ENCODE data around the gene FAM3A.

The FAM3A gene

DNA sequence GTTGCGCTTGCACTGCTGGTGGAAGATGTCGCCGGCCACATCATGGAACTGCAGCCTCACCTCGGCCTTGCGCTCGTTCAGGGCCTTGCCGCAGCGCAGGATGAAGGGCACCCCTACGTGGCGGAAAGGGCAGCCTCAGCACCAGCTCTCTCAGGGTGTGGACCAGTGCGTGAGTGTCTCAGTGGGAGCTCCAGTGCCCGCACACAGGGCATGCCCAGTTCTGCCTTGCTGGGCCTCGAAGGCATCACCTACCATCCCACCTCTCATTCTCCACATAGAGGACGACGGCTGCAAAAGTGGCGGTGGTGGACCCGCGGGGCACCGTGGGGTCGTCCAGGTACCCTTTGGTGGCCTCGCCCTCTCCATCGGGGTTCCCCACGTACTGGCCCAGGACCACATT is 16.7 kb upstream of the FAM3A start:
- no peak for DNase-seq

DNA sequence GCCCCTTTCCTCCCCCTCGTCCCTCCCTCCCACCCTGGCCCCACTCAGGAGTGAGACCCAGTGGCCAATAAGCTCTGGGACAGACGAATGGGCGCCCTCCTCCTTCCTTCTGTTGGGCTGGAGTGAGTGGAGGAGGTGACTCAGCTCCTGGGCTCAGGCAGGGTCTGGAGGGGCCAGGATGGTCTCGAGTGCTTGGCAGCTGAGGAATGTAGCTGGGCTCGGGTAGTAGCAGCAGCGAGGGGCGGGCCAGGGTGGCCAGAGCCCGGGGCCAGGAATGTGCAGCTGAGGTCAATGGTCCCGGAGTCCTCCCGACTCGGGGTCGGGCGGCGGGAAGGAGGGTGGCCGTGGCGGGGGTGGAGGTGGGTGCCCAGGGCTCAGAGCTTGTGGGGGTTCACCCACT is 15.6 kb upstream of the FAM3A start:
- DNase-seq: no peak

- DNase-seq: no peak
These were observed 14.3 kb upstream of the FAM3A start for GRCh38 chrX:154530286-154530685.

DNA sequence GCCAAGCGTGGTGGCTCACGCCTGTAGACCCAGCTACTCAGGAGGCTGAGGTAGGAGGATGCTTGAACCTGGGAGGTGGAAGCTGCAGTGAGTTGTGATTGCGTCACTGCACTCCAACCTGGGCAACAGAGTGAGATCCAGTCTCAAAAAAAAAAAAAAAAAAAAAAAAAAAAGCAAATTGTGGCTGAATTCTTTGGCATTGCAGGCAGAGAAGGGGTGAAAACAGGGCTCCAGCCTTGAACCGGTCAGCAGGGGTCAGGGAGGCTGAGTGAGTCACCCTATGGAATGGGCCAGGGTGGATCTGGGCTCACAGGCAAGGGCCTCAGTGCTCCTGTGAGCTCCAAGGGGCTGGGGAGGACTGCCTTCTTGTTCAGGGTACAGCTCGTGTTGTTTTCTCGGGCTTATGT is 13.2 kb upstream of the FAM3A start:
- DNase-seq: no peak

GRCh38 chrX:154526901-154527675 is 11.1 kb upstream of the FAM3A start:
- peak; percentile 84 for DNase-seq

DNA sequence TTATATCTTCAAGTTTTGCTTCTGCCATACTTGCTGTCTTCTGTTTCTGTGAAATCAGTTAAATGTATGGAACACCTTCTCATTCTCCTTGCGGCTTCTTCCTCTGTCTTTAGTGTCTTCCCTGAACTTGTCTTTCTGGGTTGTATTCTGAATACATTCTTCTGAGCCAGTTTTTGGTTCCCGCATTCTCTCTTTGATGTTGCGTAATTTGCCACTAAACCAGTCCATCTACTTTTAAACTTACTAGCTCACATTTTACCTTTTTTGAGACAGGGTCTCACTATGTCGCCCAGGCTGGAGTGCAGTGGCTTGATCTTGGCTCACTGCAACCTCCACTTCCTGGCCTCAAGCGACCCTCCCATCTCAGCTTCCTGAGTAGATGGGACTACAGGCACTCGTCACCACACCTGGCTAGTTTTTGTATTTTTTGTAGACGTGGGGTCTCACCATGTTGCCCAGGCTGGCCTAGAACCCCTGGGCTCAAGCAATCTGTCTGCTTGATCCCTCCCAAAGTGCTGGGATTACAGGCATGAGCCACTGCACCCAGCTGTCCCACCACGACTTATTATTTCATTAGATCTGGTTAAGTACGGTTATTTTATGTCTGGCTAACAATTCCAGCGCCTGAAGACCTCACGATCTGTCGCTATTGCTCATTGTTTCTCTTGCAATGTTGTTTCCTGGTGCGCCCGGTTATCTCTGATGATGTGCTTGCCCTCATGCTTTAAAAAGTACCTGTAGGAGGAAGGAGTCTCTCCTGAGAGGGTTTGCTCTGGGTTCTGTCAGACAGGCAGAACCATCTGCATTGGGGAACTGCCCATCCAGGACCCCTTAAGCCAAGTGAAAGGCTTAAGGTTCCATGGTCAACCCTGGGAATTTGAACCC is 9.8 kb upstream of the FAM3A start:
- no peak for DNase-seq

DNA sequence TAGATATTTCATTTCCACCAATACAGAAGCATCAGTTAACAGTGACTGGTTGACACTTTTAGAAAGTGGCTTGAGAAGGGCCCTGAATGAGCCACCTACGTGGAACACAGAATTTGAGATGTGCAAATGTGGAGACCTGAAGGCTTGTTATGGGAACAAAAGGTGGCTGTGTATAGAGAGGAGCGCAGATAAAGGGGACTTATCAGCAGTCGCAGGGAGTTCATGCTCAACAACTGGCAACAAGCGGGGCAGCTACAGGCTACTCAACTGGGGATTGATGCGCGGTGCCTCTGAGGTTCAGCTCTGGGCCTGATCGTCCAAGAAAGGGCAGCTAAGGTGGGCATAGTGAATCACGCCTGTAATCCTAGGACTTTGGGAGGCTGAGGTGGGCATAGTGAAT is 3.4 kb upstream of the FAM3A start:
- DNase-seq: no peak

GRCh38 chrX:154517101-154517781 is 1.2 kb upstream of the FAM3A start:
- peak; percentile 51 for DNase-seq

GRCh38 chrX:154516656-154517100 is 646 bp upstream of the FAM3A start:
- no peak for DNase-seq

- no peak for DNase-seq
These were observed 704 bp downstream of the FAM3A start for GRCh38 chrX:154515090-154515965.

DNA sequence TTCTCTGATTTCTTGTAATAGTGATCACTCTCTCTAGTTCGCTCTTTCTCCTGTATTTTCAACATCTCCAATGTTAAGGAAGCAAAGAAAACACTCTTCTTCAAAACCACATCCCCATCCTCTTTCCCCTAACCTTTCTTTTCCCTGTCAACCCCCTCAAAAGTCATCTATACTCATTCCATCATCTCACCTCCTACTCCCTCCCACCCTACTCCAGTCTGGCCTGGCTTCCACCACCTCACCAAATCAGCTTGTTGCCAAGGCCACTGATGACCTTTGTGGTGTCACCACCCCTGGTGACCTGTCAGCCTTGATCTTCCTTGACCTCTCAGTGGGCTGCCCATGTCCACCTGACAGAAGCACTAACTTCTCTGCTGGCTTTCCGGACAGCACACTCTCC is 2.3 kb downstream of the FAM3A start:
- no peak for DNase-seq

- DNase-seq: no peak
These were observed 3.0 kb downstream of the FAM3A start for GRCh38 chrX:154512879-154513553.

DNA sequence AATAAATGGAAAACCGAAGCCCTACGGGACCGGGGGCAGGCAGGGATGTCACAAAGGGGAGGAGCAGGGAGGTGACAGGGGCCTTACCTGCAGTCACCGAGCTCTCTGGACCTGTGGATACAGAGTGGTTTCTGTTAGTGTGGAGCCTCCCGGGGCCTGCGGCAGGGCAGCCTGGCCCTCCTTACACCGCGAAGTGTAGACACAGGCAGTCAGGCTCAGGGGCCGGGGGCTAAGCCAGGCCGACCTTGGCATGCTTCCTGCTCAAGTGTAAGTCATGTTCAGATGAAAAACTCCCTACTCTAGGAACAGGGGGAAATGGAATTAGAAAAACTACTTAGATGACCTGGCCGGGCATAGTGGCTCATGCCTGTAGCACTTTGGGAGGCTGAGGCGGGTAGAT is 4.3 kb downstream of the FAM3A start:
- no peak for DNase-seq

DNA sequence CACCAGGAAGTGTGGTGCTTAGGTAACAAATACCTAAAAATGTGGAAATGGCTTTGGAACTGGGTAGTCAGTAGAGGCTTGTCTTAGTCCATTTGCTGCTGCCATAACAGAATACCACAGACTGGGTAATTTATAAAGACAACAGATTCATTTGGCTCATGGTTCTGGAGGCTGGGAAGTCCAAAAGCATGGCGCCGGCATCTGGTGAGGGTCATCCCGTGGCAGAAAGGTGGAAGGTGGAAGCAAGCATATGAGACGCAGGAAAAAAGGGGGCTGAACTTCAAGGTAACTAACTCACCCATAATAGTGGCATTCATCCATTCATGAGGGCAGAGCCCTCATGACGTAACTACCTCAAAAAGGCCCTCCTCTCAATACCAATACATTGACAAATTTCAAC is 6.6 kb downstream of the FAM3A start:
- no peak for DNase-seq

DNA sequence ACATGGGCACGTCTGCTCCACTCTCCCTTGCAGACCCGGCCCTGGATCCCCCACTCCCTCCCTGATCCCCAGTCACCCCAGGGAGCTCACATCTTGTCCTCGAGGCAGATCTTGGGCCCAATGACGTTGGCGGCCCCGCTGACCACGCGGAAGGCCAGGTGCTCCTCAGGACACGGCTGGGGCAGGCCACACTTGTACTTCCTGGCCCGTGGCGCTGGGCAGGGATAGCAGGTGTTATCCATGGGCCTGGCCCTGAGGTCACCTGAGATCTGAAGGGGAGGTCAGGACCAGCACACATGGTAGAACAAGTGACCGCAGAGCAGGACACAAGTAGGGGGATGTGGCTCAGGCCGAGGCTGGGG is 7.7 kb downstream of the FAM3A start:
- DNase-seq: no peak

DNA sequence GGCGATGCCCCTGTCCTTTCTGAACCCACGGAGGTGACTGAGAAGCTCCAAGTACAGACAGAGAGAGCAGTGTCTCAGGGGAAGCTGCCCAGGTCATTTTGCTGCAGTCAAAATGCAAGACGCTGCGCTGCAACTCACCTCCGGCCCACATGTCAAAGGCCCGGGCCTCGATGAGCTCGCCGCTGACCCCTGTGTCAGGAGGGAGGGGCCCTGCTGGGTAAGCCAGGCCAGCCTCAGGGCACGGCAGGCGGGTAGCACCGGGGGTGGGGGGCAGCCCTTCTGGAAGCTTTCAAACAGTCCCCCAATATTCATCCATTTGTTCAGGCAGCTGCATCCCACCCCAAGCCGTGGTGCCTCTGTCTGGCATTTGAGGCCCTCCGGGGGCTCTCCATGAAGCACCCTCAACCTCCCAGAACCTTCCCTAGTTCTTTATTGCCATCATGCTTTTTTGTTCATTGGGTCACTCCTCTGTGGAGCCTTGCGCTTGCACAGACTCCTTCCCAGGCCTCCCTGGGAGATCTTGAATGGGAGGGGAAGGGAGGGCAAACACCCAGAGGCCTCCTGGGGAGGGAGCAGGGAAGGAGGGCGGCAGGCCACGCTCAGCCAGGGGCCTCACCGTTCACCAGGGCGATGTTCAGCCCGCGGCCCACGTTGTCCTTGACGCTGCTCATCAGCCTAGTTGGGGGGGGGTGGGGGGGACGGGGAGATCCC is 8.2 kb downstream of the FAM3A start:
- DNase-seq: no peak

- no peak for DNase-seq
These were observed 9.3 kb downstream of the FAM3A start for GRCh38 chrX:154506483-154507332.

DNA sequence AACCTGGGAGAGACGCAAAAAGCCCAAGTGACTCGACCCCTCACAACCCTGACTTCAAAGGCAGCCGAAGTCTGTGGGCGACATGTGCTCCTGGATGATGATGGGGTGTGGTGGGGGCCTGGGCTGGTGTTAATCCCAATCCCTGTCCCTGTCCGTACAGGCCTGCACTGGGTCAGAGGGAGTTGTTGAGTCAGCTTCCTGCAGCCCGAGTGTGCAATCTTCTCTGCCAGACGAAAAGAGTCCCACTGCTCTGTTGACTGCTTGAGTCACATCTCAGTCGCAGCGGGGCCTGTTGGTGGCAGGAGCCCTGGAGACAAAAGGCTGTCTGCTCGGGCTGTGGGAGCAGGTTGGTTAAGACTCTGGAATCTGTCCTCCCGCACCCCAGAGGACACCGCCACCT is 10.3 kb downstream of the FAM3A start:
- no peak for DNase-seq

GRCh38 chrX:154502989-154503388 is 13.0 kb downstream of the FAM3A start:
- no peak for DNase-seq

- no peak for DNase-seq
These were observed 13.9 kb downstream of the FAM3A start for GRCh38 chrX:154502098-154502497.
